GM21528 (cell line): Measurements from ENCODE around the gene BAIAP2L1.

Experiments
- ATAC-seq: cut with Tn5 transposase; IDR thresholded peaks from one replicate; pipeline ENCODE4 v1.9.1; 2021; ENCODE audit warnings: mild to moderate bottlenecking, moderate library complexity; ENCODE audit not compliant: unreplicated experiment, low FRiP score

BAIAP2L1 gene

DNA sequence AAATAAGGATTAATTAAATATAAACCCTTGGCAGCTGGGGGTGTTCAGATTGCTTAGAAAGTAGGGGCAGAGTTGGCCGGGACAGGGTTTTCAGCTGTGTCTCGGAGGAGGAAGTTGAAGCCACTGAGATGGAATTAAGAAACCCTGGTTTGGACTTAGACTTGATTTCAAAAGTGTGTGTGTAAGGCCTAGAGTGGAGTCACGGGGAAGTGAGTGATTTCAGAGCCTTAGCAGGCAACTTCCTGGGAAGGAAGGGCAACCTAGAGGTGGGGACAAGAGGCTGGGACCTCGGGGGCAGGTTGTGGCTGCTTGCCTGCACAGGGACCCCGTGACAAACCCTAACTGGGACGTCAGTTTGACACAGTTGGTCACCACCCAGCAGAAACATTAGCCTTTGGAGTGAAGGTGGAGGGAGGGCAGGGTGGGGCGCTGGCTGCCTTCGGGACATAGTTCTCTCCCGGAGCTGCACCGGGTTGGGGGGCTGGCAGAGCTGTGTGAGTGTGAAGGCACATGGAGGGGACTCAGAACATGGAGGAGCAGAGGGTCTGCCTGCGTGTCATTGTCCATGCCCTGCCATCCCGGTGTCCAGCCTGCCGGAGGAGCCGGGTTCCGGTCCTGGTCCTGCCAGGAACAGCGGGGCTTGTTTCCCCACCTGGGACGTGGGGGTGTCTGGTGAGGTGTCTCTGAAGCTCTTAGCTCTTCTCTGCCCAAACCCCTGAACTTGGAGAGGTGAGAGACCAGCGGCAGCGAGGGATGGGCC lies 117.6 kb downstream of the BAIAP2L1 start:
- no peak for ATAC-seq

DNA sequence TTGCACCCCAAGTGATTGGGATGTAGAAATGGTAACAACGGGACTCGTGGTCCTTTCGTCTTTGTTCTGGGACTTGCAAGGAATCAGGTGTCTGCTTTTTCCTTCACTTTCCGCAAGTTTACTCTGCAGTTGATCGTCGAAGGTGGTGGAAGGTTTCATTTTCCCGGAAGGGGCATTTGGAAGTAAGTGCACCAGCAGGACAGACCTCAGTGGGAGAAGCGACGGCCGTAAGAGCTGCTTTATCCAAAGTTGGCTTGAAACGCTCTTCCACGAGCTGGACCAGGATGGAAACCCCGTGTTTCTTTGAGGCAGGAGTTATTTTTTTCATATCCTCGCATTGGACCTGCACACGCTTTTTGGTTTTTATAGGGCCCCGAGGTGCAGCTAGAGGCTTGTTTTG lies 118.2 kb downstream of the BAIAP2L1 start:
- no peak for ATAC-seq

DNA sequence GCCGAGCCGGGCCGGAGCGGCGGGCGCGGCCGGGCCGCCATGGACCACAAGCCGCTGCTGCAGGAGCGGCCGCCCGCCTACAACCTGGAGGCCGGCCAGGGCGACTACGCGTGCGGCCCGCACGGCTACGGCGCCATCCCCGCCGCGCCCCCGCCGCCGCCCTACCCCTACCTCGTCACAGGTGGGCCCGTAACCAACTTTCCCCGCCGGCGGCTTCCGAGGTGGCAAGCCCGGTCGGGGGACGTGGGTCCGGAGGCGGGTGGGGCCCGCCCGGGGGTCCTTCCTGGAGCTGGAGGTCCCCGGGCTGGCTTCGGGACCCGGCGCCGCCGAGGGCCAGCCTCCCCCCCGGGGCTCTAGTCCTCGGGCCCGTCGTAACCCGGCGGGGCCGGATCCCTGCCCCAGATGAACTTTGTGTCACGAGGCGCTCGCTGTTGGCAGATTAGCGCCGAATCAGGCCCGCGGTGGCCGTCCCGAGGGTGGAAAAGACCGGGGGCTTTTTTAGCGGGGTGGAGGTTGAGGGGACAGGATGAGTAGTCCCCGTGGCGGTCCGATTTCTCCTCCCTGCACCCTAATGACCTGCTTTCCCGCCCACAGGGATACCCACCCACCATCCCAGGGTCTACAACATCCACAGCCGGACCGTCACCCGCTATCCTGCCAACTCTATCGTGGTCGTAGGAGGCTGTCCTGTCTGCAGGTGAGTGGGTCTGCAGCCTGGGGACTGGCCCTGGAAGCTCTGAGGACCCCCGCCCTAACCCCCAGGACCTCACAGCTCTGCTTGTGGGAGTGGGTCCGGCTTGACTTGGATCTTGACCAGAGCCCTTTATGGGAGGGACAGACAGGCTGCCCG lies 118.9 kb downstream of the BAIAP2L1 start:
- ATAC-seq = peak; percentile 12

DNA sequence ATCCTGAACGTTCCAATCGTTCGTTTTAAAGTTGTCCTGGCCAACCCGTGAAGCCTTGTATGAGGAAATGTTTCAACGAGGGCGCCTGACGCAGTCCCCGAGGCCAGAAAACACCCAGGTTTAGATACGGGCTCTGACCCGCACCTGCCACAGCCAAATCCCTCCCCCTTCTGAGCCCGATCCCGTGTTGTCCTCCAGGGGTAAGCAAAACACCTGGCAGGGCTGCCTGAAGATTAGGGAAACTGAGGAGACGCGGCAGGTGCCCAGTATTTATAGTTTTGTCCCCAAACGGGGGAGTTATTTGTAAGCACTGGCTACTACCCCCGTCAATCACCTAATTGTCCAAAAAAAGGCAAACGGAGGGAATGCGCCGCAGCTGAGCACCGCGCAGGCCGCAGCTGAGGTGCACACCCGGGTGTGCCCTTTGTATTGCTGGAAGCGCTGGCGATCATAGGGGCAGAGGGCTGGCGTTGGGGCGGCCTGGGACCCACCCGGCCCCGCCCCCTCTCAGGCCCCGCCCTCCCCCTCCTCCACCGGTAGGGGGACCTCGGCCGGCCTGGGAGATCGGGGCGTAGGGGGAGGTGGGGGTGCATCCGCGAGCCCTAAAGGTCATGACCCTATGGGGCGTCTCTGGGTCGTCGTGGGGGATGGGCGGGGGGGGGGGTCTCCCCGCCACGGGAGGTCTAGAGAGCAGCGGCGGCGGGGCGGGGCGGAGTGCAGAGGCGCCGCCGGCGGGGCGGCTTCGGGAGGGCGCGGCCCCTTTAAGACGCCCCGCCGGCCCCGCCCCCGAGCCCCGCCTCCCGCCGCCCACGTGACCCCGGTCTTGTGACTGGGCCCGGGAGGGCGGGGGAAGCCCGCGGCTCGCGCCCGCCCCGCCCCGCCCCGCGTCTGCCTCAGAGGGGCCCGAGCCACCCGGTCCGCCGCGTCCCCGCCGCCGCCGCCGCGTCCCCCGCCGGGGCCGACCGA lies 119.8 kb downstream of the BAIAP2L1 start, which contains the start of gene BRI3:
Gene BRI3 (plus strand): TSS at position 896 of the 966 bp plus-strand sequence. CDS start 110 bp downstream, outside the sequence.
- ATAC-seq = peak; percentile 82

DNA sequence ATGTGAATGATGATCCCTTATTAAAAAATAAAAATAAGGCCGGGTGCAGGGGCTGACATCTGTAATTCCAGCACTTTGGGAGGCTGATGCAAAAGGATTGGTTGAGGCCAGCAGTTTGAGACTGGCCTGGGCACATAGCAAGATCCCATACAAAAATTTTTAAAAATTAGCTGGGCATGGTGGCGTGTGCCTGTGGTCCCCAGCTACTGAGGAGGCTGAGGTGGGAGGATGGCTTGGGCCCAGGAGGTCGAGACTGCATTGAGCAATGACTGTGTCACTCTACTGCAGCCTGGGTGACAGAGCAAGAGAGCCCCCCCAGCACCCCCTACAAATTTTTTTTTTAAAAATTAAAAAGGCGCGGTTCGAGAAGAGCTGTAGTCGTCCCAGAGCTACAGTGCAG lies 120.6 kb downstream of the BAIAP2L1 start:
- no peak for ATAC-seq

DNA sequence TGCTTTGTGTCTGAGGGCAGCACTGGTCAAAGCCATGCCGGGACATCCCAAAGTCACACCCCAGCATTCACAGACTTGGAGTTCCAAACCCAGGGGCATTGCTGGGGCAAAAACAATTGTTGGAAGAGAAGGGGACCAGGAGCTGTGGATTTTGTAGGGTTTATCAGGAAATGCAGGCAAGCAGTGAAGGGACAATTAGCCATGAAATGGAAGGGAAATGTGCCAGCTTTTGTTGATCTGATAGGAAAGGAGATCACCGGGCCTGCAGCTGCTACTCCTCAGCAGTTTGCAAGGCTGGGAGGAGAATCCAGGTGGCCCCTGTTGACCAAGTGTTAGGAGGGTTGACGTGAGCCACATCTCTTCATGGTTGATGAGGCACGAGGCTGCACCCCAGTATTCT lies 122.0 kb downstream of the BAIAP2L1 start:
- no peak for ATAC-seq

DNA sequence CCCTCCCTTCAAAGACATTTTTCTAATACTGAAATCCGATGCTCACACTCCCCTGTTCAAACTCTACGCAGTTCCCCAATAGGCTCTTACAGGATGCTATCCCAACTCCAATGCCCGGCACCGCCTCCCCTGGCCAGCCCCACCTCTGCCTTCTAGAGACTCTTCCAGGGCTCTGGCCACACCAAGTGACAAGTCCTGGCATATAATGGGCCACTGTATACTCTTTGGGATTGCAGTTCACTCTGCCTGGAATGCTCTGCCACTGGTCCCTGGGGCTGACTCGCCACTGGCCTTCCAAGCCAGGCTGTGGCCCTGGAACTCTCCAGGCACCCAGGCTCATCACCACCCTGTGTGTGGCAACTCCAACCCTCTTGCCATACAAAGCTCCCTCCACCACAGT lies 122.5 kb downstream of the BAIAP2L1 start:
- ATAC-seq = no peak

DNA sequence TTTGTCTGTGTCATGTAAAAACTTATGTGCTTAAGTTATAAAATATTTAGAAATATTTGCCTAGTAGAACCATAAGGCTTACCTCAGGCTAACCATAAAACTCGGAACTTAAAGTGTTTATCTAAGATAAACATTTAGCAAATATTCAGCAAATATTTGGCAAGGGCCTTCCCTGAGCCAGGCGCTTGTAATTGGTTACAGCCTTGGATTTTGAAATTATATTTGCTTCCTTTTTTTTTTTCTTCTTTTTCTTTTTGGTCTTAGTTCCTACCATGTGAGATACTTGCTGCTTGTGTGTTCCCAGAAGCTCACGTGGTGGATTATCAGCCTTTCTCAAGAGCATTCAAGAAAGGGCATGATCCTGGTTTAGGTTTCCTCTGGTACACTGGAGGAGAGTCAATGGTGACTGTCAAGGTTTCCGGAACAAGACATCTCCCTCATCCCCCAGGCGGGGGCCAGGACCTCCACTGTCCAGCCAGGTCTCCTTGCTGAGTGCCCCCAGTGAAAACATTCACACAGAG lies 124.6 kb downstream of the BAIAP2L1 start:
- ATAC-seq = no peak

DNA sequence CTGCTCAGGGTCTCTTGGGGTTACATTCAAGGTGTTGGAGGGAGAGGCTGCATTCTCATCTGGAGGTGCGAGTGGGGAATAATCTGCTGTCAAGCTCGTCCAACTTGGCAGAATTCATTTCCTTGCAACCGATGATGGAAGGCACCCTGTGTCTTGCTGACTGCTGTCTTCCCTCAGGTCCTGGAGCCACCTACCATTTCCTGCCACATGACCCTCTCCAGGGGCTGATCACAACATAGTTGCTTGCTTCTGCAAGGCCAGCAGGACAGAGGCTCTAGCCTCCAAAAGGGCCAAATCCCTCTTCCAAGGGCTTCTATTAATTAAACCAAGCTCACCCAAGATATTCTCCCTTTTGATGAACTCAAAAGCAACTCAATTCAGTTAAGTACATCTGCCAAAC lies 133.6 kb downstream of the BAIAP2L1 start:
- no peak for ATAC-seq

DNA sequence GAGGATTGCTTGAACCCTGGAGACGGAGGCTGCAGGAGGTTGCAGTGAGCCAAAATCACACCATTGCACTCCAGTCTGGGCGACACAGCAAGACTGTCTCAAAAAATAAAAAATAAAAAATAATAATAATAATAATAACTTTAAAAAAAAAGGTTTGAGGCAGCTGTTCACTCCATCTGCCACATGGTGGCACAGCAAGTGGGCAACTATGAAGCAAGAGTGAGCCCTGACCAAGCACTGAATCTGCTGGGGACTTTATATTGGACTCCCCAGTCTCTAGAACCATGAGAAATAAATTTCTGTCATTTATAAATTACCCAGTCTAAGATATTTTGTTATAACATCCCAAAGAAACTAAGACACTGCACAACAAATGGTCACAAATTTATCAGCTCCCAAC lies 134.1 kb downstream of the BAIAP2L1 start:
- ATAC-seq = no peak

DNA sequence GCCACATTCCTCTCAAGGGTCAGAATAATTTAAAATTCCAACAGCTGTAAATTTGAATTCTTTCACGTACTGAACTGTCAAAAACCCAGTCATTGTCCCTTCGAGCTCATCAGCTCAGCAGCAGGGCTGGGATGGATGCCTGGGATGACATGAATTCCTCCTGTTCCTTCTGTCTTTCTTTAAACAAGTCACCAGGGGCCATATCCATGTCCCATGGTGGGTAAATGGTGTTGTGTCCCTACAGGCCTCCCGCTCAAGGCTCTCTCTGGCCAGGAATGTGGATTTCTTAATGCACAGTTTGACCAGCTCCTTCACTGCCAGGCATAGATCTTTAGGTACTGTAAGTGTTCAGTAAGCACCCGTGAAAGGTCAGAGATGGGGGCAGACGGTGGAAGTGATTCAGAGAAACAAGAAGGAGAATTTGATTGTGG lies 135.0 kb downstream of the BAIAP2L1 start:
- no peak for ATAC-seq

DNA sequence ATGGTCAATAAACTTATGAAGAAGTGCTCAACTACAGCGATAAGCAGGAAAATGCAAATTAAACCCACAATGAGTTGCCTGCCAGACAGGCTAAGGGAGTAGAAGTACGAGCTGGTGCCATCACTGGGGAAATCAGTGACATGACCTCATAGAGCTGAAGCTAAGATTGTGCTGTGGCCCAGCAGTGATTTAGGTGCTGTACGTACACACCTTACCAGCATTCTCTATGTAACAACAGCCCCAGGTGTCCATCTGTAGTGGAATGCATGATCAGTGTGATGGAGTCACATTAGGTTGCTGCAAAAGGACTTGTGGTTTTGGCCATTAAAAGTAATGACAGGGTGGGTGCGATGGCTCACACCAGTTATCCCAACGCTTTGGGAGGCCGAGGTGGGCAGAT lies 143.2 kb downstream of the BAIAP2L1 start:
- ATAC-seq = no peak

DNA sequence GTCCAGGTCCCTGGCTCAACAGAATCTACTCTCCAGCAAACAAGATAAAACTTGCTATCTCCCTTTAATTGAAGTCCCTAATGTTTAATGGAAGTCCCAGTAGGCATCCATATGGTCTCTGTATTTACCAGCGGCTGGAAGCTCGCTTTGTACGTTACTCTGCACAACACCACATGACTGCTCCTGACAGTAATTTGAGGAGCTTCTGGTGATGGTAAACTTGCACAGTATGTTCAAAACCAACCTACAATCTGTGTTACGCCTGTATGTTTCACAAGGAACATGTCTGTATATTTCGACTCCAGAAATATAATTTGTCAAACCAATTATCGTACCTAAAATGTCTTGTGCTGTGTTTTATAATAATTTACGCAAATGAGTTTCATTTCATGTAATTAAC lies 144.5 kb downstream of the BAIAP2L1 start:
- no peak for ATAC-seq

DNA sequence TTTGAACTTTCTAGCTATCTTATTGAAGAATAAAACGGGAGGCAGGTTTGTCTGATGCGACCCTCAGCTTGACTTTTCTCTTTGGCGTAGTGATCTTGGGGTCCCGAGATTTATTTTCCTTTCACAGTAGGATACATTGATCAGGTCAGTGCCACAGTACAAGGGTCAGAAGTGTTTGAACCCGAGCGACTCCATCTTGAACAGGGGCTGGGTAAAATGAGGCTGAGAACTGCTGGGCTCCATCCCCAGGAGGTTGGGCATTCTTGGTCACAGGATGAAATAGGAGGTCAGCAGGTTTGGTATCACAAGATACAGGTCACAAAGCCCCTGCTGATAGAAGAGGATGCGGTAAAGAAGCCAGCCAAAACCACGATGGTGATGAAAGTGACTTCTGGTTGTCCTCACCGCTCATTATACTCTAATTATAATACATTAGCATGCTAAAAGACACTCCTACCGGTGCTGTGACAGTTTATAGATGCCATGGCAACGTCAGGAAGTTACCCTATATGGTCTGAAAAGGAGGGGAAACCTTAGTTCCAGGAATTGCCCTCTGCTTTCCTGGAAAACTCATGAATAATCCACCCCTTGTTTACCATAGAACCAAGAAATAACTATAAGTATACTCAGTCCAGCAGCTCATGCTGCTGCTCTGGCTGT lies 145.8 kb downstream of the BAIAP2L1 start:
- no peak for ATAC-seq

DNA sequence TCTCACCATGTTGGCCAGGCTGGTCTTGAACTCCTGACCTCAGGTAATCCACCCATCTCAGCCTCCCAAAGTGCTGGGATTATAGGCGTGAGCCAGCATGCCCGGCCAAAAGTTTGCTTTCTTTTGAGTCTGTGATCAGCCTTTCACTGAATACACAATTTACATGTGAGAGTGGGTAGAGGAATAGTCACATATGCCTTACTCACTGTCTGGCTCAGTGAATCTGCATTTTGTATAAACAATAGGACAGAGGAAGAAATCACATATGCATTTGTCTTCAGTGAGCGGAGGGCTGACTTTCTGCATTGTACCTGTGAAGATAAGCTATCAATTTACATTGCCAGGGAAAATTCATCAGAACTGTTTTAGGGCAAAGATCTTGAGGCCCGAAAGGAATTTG lies 146.4 kb downstream of the BAIAP2L1 start:
- ATAC-seq = no peak

DNA sequence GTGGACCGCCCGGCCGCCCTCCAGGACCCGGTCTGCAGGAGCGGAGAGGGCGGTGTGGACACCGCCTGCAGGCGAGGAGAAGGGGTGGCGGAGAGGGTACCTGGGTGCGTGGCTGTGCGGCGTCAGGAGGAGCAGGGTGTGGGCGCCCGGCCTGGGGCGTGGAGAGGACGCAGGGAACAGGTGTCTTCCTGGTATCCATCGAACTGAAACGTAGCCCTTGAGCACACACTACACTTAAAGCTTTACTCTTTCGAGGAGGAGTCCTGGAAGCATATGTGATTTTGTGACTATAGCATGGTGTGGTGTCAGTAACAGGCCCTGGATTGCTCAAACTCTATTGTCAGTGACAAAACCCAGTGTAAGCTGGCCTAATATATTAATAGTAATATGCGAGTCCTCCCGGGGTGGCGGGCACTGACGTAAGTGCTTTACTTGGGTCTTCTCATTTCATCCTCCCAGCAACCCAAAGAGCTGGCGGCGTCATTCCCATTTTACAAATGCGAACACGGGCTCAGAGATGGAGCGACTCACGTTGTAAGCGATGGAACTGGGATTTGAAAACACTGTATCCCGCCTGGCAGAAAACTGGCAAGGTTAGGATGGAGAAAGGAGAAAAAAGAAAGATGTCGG lies 148.3 kb downstream of the BAIAP2L1 start:
- ATAC-seq = no peak

DNA sequence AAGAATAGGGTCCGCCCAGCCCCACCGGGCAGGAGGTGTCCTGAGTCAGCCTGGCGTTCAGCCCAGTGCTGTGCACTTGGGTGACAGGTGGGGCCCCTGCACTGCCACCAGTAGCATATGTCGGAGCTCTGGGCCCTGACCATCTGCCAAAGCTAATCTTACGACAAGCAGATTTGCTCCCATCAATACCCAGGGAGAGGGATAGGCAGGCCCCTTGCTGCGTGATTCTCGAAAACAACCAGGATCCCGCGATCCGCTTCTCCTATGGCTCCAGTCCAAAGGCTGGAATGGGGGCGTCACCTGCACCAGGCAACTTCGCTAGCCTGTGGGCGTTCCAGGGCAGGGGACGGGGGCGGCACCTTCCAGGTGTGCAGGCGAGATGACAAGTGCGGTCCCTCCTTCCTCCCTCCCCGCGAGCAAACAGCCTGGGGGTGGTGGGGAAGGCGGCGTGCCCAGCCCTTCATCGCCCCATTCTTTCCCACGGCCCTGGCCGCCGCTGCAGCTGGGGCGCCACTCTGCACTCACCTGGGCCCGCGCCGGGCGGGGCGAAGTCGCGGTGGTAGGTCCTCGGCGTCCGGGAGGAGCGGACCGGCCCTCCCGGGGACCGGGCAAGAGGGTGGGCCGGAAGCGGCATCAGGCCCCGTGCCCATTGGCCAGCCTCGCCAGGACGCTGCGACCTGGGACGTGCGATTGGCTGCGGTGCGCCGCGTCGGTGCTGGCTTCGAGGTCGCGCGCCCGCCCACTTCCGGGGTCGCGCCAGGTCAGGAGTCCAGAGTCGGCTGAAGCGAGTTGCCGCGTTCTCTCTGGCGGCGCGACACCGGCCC lies 149.1 kb downstream of the BAIAP2L1 start, which contains the start of gene TECPR1:
Gene TECPR1 (minus strand): TSS at position 632 of the 824 bp plus-strand sequence. CDS start 6,086 bp downstream, outside the sequence.
- ATAC-seq = peak; percentile 97

DNA sequence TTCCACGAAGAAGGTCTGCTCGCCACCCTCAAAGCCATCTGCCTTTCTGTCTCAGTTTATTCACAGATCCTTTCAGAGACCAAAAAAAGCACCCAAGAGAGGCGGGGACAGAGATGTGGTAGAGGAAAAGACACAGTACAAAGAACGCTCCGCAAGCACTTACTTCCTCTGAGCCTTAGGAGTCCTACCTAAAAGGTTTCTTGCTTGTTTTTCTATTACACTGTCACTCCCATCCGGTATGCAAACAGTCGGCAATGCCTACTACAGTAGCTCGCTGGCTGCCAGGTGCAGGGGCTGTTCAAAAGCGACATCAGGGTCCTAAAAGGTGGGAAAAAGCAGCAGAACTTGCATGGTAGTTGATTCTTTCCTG lies 149.7 kb downstream of the BAIAP2L1 start:
- ATAC-seq = peak; percentile 35
